HepG2 (cell line): Measurements from ENCODE around the gene RAB43. TPM values are rescaled to one million over a fixed set of nuclear protein-coding genes. Genes with fewer than 3 reads are reported as not detected.

Experiments used
- ATF5 ChIP-seq: sonication (generic); formaldehyde crosslinking; IDR thresholded peaks from 2 replicates; pipeline ENCODE4 v1.4.0; 2020; ENCODE audit warnings: mild to moderate bottlenecking, low read depth, missing genetic modification reagents
- BRCA1 ChIP-seq: sonication (generic); formaldehyde crosslinking; IDR thresholded peaks from 2 replicates; pipeline ENCODE4 v1.4.0; 2020; ENCODE audit warnings: missing genetic modification reagents
- FOXK1 ChIP-seq: sonication (generic); formaldehyde crosslinking; IDR thresholded peaks from 2 replicates; pipeline ENCODE4 v1.4.0; 2020; ENCODE audit warnings: low read depth, missing genetic modification reagents, borderline replicate concordance
- FOXK2 ChIP-seq: fragments of 450-650 bp; IDR thresholded peaks from 2 replicates; pipeline ENCODE4 v1.6.1; 2016
- HNF4A ChIP-seq: sonication (generic); formaldehyde crosslinking; IDR thresholded peaks from 2 replicates; pipeline ENCODE4 v1.4.0; 2020; ENCODE audit warnings: missing genetic modification reagents
- JDP2 ChIP-seq: sonication (generic); formaldehyde crosslinking; IDR thresholded peaks from 2 replicates; pipeline ENCODE4 v1.8.1; 2022; ENCODE audit warnings: missing genetic modification reagents, borderline replicate concordance
- MIER2 ChIP-seq: IDR thresholded peaks from 2 replicates; pipeline ENCODE4 v1.6.1; 2016; ENCODE audit warnings: missing biosample characterization, missing genetic modification reagents
- MYNN ChIP-seq: sonication (generic); formaldehyde crosslinking; IDR thresholded peaks from 2 replicates; pipeline ENCODE4 v1.4.0; 2020; ENCODE audit warnings: mild to moderate bottlenecking, low read depth, missing genetic modification reagents
- RBM39 ChIP-seq: fragments of 200-400 bp; formaldehyde crosslinking; IDR thresholded peaks from one replicate; pipeline ENCODE4 v1.6.1; 2018; ENCODE audit warnings: antibody characterized with exemption, mild to moderate bottlenecking, low read depth, low read length; ENCODE audit not compliant: poor library complexity, severe bottlenecking
- RXRA ChIP-seq: sonication (generic); formaldehyde crosslinking; IDR thresholded peaks from 2 replicates; pipeline ENCODE4 v1.5.1; 2020; ENCODE audit warnings: missing genetic modification reagents
- STAT5B ChIP-seq: sonication (generic); formaldehyde crosslinking; IDR thresholded peaks from 2 replicates; pipeline ENCODE4 v1.4.0; 2020; ENCODE audit warnings: missing genetic modification reagents
- TBX2 ChIP-seq: sonication (generic); formaldehyde crosslinking; IDR thresholded peaks from 2 replicates; pipeline ENCODE4 v1.5.0; 2020; ENCODE audit warnings: missing genetic modification reagents, mild to moderate bottlenecking, borderline replicate concordance
- ZMAT3 ChIP-seq: sonication (generic); formaldehyde crosslinking; conservative IDR thresholded peaks from 2 replicates; pipeline ENCODE4 v1.7.0; 2021; ENCODE audit warnings: missing genetic modification reagents
- ZNF367 ChIP-seq: sonication (generic); formaldehyde crosslinking; IDR thresholded peaks from 2 replicates; pipeline ENCODE4 v1.4.0; 2020; ENCODE audit warnings: missing genetic modification reagents, borderline replicate concordance
- ZNF44 ChIP-seq: sonication (generic); formaldehyde crosslinking; IDR thresholded peaks from 2 replicates; pipeline ENCODE4 v1.5.1; 2020; ENCODE audit warnings: mild to moderate bottlenecking, missing genetic modification reagents
- ZNF496 ChIP-seq: sonication (generic); formaldehyde crosslinking; IDR thresholded peaks from 2 replicates; pipeline ENCODE4 v1.8.1; 2023; ENCODE audit warnings: mild to moderate bottlenecking, moderate library complexity, missing genetic modification reagents; ENCODE audit not compliant: insufficient replicate concordance
- ZNF564 ChIP-seq: sonication (generic); formaldehyde crosslinking; IDR thresholded peaks from 2 replicates; pipeline ENCODE4 v1.8.1; 2023; ENCODE audit warnings: mild to moderate bottlenecking, missing genetic modification reagents
- ZNF607 ChIP-seq: sonication (generic); formaldehyde crosslinking; IDR thresholded peaks from 2 replicates; pipeline ENCODE4 v1.5.1; 2020; ENCODE audit warnings: missing genetic modification reagents, mild to moderate bottlenecking, borderline replicate concordance
- ZNF746 ChIP-seq: sonication (generic); formaldehyde crosslinking; IDR thresholded peaks from 2 replicates; pipeline ENCODE4 v1.8.0; 2022; ENCODE audit warnings: mild to moderate bottlenecking, missing genetic modification reagents
- polyA plus RNA-seq, 8 experiments: library from polyadenylated mRNA; depleted of rRNA in 3 of 8; stranded (reverse) in 7 of 8; unstranded in 1 of 8; fragments of >200 nt; fragmentation: Illumina TruSeq in 4 of 8; extraction: Trizol in 4 of 8; gene quantifications; 2 replicates each; pipeline versions ENCODE4 v1.2.1 to v1.2.3, GENCODE V29; 2011 to 2016; ENCODE audit warnings: low read depth in 4 of 8, missing spikeins in 1 of 8, mixed read lengths in 1 of 8; ENCODE audit not compliant: insufficient read depth in 1 of 8
- total RNA-seq, 5 experiments: library from RNA; depleted of rRNA; stranded (reverse); fragments of >200 nt; fragmentation: Illumina TruSeq; extraction: Trizol; gene quantifications; 2 replicates each; pipeline ENCODE4 v1.2.3, GENCODE V29; 2016; ENCODE audit warnings: low read depth in 1 of 5
- TF ChIP-seq, protein P1 (sequence below): sonication (generic); formaldehyde crosslinking; IDR thresholded peaks from 2 replicates; pipeline ENCODE4 v1.4.0; 2020; ENCODE audit warnings: missing genetic modification reagents
- TF ChIP-seq, protein P2 (sequence below): sonication (generic); formaldehyde crosslinking; IDR thresholded peaks from 2 replicates; pipeline ENCODE4 v1.9.0; 2022; ENCODE audit warnings: missing genetic modification reagents, mild to moderate bottlenecking, borderline replicate concordance
- TF ChIP-seq, protein P3 (sequence below): sonication (generic); formaldehyde crosslinking; IDR thresholded peaks from 2 replicates; pipeline ENCODE4 v1.4.0; 2020; ENCODE audit warnings: missing genetic modification reagents
- TF ChIP-seq, protein P4 (sequence below): sonication (generic); formaldehyde crosslinking; IDR thresholded peaks from 2 replicates; pipeline ENCODE4 v1.8.1; 2023; ENCODE audit warnings: mild to moderate bottlenecking, inconsistent platforms, moderate library complexity, missing genetic modification reagents, borderline replicate concordance
- TF ChIP-seq, protein P5 (sequence below): sonication (generic); formaldehyde crosslinking; IDR thresholded peaks from 2 replicates; pipeline ENCODE4 v1.4.0; 2020; ENCODE audit warnings: missing genetic modification reagents

The RAB43 gene
- total and polyA plus RNA-seq, 2 of the 13 experiments (the other 11 are each of a cell fraction or from before 2014, with no cell fraction given), result 11.8 to 18.4 TPM

GRCh38 chr3:129054605-129055104 lies 66.9 kb downstream of the RAB43 start (continued):
- TF ChIP-seq, protein P1, sequence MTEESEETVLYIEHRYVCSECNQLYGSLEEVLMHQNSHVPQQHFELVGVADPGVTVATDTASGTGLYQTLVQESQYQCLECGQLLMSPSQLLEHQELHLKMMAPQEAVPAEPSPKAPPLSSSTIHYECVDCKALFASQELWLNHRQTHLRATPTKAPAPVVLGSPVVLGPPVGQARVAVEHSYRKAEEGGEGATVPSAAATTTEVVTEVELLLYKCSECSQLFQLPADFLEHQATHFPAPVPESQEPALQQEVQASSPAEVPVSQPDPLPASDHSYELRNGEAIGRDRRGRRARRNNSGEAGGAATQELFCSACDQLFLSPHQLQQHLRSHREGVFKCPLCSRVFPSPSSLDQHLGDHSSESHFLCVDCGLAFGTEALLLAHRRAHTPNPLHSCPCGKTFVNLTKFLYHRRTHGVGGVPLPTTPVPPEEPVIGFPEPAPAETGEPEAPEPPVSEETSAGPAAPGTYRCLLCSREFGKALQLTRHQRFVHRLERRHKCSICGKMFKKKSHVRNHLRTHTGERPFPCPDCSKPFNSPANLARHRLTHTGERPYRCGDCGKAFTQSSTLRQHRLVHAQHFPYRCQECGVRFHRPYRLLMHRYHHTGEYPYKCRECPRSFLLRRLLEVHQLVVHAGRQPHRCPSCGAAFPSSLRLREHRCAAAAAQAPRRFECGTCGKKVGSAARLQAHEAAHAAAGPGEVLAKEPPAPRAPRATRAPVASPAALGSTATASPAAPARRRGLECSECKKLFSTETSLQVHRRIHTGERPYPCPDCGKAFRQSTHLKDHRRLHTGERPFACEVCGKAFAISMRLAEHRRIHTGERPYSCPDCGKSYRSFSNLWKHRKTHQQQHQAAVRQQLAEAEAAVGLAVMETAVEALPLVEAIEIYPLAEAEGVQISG (CRISPR knock-in tag), result no peak
- no peak for TF ChIP-seq STAT5B
- TF ChIP-seq, protein P2, sequence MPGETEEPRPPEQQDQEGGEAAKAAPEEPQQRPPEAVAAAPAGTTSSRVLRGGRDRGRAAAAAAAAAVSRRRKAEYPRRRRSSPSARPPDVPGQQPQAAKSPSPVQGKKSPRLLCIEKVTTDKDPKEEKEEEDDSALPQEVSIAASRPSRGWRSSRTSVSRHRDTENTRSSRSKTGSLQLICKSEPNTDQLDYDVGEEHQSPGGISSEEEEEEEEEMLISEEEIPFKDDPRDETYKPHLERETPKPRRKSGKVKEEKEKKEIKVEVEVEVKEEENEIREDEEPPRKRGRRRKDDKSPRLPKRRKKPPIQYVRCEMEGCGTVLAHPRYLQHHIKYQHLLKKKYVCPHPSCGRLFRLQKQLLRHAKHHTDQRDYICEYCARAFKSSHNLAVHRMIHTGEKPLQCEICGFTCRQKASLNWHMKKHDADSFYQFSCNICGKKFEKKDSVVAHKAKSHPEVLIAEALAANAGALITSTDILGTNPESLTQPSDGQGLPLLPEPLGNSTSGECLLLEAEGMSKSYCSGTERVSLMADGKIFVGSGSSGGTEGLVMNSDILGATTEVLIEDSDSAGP (CRISPR knock-in tag), result no peak
- TF ChIP-seq TBX2 (CRISPR knock-in tag), result peak; percentile 87
- TF ChIP-seq ZNF607, result no peak
- TF ChIP-seq ZNF746, result no peak
- no peak for TF ChIP-seq RBM39
- peak; percentile 65 for TF ChIP-seq HNF4A (CRISPR knock-in tag)
- no peak for TF ChIP-seq ZNF564 (CRISPR knock-in tag)
- TF ChIP-seq RXRA (CRISPR knock-in tag), result no peak; the same call in 1 of the 2 replicates
- peak; percentile 34; the same call in 1 of the 2 replicates for TF ChIP-seq FOXK2
- TF ChIP-seq BRCA1, result no peak
- no peak for TF ChIP-seq MIER2 (CRISPR knock-in tag)
- TF ChIP-seq ATF5, result no peak
- no peak for TF ChIP-seq FOXK1
- TF ChIP-seq, protein P3, sequence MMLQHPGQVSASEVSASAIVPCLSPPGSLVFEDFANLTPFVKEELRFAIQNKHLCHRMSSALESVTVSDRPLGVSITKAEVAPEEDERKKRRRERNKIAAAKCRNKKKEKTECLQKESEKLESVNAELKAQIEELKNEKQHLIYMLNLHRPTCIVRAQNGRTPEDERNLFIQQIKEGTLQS (CRISPR knock-in tag), result no peak
- TF ChIP-seq ZNF44 (CRISPR knock-in tag), result no peak
- no peak for TF ChIP-seq ZNF367
- TF ChIP-seq, protein P4, sequence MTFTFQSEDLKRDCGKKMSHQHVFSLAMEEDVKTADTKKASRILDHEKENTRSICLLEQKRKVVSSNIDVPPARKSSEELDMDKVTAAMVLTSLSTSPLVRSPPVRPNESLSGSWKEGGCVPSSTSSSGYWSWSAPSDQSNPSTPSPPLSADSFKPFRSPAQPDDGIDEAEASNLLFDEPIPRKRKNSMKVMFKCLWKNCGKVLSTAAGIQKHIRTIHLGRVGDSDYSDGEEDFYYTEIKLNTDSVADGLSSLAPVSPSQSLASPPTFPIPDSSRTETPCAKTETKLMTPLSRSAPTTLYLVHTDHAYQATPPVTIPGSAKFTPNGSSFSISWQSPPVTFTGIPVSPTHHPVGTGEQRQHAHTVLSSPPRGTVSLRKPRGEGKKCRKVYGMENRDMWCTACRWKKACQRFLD (CRISPR knock-in tag), result no peak
- TF ChIP-seq, protein P5, sequence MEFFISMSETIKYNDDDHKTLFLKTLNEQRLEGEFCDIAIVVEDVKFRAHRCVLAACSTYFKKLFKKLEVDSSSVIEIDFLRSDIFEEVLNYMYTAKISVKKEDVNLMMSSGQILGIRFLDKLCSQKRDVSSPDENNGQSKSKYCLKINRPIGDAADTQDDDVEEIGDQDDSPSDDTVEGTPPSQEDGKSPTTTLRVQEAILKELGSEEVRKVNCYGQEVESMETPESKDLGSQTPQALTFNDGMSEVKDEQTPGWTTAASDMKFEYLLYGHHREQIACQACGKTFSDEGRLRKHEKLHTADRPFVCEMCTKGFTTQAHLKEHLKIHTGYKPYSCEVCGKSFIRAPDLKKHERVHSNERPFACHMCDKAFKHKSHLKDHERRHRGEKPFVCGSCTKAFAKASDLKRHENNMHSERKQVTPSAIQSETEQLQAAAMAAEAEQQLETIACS (CRISPR knock-in tag), result no peak
- TF ChIP-seq MYNN (CRISPR knock-in tag), result no peak
- no peak for TF ChIP-seq ZNF496
- 0 out of 2 replicates have a peak, but pooled peaks have one; percentile 25 for TF ChIP-seq ZMAT3 (CRISPR knock-in tag)
- TF ChIP-seq JDP2 (CRISPR knock-in tag), result no peak
